ENCODE measurements around the gene XRCC1.
A peak's percentile ranks its signal among the peaks of the same experiment; 100 is the strongest.

DNA sequence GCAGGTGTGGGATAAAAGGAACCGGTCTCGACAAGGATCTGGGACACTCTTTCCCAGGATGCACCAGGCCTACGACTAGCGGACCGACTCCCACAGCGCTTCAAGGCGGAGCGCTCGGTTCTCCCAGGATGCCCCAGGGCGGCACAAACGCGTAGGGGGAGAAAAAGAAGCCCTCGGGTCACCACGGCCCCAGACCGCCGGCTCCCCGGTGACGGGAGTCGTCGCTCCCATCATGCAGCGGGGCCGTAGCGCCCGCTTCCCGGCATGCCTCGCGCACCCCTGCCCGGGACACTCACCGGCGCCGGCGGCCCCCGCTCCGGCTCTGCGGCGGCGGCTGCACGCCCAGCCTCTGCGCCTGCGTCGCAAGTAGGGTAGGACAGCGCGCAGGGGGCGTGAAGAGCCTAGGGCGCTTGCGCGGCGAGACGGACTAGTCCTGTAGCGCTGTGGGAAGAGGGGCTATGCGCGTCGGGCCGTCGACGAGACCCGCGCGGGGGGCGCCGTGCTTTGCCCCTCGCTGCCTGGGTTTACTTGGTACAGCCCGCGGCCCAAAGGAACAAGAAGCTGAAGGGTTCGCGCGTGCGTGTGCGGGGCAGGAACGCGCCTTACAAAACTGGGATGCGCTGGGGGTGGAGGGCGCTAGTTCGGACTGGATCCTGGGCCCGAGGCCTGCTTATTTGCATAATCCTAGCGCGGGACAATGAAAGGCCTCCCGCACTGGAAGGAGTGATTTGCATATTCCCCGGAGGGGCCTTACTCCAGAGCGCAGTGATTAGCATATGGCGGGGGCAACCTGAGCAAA is 44.1 kb upstream of the XRCC1 start, which contains the start of gene ZNF428:
- TF ChIP-seq POLR2A (IDR thresholded peaks at IDR 0.05): peak; percentile 62 to 89
- TF ChIP-seq, protein P1, sequence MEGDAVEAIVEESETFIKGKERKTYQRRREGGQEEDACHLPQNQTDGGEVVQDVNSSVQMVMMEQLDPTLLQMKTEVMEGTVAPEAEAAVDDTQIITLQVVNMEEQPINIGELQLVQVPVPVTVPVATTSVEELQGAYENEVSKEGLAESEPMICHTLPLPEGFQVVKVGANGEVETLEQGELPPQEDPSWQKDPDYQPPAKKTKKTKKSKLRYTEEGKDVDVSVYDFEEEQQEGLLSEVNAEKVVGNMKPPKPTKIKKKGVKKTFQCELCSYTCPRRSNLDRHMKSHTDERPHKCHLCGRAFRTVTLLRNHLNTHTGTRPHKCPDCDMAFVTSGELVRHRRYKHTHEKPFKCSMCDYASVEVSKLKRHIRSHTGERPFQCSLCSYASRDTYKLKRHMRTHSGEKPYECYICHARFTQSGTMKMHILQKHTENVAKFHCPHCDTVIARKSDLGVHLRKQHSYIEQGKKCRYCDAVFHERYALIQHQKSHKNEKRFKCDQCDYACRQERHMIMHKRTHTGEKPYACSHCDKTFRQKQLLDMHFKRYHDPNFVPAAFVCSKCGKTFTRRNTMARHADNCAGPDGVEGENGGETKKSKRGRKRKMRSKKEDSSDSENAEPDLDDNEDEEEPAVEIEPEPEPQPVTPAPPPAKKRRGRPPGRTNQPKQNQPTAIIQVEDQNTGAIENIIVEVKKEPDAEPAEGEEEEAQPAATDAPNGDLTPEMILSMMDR (IDR thresholded peaks at IDR 0.05): peak in 2 of 4 experiments; percentile 3 to 23
